ENCODE results near the gene YIF1B.
A peak's percentile ranks its signal among the peaks of the same experiment; 100 is the strongest.

- TF ChIP-seq POLR2A (IDR thresholded peaks at IDR 0.05), result peak in 2 of 4 donors; percentile 14 to 52
- peak in 1 of 6 experiments; percentile 12 for TF ChIP-seq CTCF (IDR thresholded peaks at IDR 0.05)
These were observed 6.0 kb upstream of the YIF1B start for GRCh38 chr19:38321646-38322196.

Measured in esophagus squamous epithelium (tissue), 4 donors.